HG03460 (cell line): Measurements from ENCODE around the gene LTBP1.

Experiments used
- ATAC-seq: cut with Tn5 transposase; IDR thresholded peaks from one replicate; pipeline ENCODE4 v1.9.1; 2021; ENCODE audit not compliant: unreplicated experiment

LTBP1 gene

GRCh38 chr2:32931945-32932709 is 14.6 kb upstream of the LTBP1 start:
- no peak for ATAC-seq

- ATAC-seq: no peak
Observed at GRCh38 chr2:32932825-32933755, 13.7 kb upstream of the LTBP1 start.

DNA sequence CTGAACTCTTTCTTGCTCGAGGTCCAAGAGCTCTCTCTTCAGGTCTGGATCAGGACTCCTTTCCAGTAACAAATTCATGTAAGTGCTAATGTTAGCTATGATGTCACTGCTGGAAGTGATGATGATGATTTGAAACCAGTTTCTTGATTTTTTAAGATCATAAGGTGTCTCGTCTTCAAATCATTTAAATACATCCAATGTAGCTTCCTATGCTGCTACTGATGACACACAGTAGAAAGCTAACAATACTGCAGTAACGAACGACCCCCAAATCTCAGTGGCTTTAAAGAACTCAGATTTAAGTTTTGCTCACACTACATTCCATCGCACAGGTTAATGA is 13.0 kb upstream of the LTBP1 start:
- ATAC-seq: no peak

- ATAC-seq: no peak
Observed at GRCh38 chr2:32937602-32938448, 8.9 kb upstream of the LTBP1 start.

GRCh38 chr2:32938934-32939333 is 7.8 kb upstream of the LTBP1 start:
- no peak for ATAC-seq

DNA sequence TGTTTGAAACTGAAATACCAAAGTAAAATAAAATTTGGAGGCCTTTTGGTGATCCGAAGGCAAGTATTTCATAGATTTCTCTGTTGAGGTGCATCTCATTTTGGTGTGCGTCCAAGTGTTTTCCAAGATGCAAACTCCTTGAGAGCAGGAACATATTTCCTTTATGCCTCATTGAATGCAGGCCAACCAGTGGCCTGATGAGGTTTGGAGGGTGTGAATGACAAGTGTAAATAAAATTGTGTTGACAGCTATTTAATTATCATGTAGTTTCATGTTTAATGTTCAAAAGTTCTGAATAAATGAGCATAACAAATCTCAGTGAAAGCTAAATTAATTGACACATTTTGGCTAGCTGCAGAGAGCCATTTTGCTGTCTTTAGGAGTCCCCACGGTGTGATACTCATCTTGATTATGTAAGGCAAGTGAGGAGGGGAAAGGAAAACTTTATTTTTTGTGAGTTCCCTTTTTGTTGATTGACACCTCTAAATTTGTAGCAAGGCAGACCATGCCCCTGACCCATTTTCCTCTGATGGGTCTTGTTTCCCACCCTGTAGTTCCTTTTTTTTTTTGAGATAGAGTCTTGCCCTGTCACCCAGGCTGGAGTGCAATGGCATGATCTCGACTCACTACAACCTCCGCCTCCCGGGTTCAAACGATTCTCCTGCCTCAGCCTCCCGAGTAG is 6.3 kb upstream of the LTBP1 start:
- no peak for ATAC-seq

GRCh38 chr2:32941944-32942690 is 4.6 kb upstream of the LTBP1 start:
- no peak for ATAC-seq

- ATAC-seq: no peak
Observed at GRCh38 chr2:32942793-32943485, 3.8 kb upstream of the LTBP1 start.

DNA sequence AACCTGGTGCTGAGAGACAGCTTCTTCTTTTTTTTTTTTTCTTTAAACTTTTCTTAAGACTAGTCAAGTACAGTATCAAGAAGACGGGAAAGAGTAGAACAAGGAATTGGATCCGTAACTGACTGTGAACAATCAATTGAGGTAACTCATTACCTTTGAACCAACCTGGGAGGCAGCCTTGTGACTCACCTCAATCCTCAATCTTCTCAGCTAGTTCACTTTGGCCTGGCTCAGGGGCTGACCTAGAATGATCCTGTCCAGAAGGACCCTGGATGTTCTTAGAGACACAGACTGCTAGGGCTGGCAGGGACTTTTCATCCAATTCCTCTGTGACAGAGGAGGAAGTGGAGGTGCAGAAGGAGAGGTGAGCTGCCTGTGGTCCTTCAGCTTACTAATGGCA is 1.5 kb upstream of the LTBP1 start:
- ATAC-seq: no peak

GRCh38 chr2:32947076-32947483 is 327 bp downstream of the LTBP1 start:
- no peak for ATAC-seq

DNA sequence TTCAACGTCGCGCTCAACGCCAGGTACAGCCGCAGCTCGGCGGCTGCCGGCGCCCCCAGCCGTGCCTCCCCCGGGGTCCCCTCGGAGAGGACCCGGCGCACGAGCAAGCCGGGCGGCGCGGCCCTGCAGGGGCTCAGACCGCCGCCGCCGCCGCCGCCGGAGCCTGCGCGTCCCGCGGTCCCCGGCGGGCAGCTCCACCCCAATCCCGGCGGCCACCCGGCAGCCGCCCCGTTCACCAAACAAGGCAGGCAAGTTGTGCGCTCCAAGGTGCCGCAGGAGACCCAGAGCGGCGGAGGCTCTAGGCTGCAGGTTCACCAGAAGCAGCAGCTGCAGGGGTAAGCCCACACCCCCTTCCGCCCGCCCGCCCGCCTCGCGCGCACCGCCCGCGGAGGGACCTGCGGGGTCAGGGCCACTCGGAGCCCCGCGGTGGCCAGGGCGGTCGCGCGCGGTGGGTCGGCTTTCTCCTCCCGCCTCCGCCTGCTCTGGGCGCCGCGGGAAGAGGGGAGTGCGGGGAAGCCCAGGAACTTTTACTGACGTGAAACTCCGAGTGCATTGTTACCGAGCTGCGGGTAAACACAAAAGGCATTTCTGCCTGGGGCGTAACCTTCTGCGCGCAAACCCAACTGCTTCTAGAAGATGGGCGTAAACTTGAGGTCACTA is 861 bp downstream of the LTBP1 start:
- no peak for ATAC-seq

GRCh38 chr2:32948266-32948665 is 1.5 kb downstream of the LTBP1 start:
- ATAC-seq: no peak

DNA sequence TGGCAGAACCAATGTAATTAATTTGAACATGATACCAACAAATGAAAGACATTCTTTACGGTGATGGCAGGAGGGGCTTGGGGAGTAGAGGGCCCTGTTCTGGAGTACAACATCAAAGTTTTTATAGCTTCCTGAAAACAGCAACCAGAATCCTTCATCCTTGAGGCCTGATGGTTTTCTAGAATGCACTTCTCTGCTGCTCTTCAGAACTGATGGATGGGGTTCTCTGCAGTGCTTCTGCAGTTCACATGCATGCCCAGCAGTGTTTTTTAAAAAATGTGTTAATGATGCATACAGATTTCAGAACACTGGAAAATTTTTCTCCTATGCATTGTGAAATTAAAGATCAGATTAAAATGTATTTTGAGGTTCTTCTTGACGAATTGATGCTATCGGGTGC is 2.5 kb downstream of the LTBP1 start:
- ATAC-seq: no peak

GRCh38 chr2:32951672-32952071 is 4.9 kb downstream of the LTBP1 start:
- ATAC-seq: no peak

DNA sequence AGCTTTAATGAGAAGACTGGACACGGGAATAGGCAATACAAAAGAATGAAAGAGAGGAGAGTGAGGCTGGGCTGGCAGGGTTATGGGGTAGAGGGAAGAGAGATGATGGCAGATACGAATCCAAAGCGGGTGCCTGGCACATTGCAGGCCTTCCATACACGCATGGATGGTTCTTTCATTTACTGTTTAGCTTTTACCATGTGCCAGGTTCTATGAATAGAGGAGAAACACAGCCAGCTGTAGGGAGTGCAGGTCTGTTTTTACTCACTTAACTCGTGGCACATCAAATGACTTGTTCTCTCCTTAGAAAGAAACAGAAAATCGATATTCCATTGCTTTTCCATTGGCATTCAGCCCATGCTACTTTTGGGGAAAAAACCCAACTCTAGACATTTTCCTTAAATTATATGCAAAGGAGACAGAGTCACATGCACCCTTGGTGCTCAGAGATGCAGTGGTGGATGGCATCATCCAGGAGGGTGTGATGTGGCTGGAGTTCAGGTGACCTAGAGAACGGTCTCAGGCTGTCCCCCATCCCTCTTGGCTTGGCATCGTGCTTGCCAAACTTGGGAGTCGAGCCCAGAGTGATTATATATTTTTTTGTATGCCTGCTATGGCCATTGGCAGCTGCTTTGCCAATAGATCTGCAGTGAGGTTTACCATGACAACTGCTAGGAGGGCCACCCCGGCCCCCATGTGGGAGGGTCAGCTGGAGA is 6.2 kb downstream of the LTBP1 start:
- no peak for ATAC-seq

DNA sequence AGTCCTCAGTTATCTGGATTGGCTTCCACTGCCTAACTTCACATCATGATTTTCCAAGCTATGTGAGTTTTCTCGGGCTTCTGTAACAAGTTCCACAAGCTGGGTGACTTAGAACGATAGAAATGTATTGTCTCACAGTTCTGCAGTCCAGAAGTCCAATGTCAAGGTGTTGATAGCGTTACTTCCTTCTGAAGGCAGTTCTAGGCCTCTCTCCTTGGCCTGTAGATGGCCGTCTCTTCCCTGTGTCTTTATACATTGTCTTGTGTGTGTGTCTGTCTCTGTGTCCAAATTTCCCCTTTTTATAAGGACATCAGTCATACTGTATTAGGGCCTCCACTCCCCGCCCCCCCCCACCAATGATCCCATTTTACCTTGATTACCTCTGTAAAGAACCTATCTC is 7.5 kb downstream of the LTBP1 start:
- no peak for ATAC-seq

GRCh38 chr2:32958821-32959220 is 12.1 kb downstream of the LTBP1 start:
- ATAC-seq: no peak

GRCh38 chr2:32960238-32960637 is 13.5 kb downstream of the LTBP1 start:
- ATAC-seq: no peak
